IPS-15b (cell line): ENCODE measurements around the gene CBR1.

Source experiments
- H3K27me3 ChIP-seq: one replicate; pipeline ENCODE4 v1.6.1; 2013; ENCODE audit warnings: low read length; ENCODE audit not compliant: control insufficient read depth, insufficient read depth
- H3K36me3 ChIP-seq: one replicate; pipeline ENCODE4 v1.6.1; 2013; ENCODE audit warnings: low read length; ENCODE audit not compliant: control insufficient read depth, insufficient read depth
- H3K4me1 ChIP-seq: one replicate; pipeline ENCODE4 v1.6.1; 2013; ENCODE audit warnings: mild to moderate bottlenecking, low read length; ENCODE audit not compliant: control insufficient read depth, insufficient read depth
- H3K4me3 ChIP-seq: one replicate; pipeline ENCODE4 v1.5.1; 2013; ENCODE audit warnings: low read depth, low read length
- H3K9ac ChIP-seq: one replicate; pipeline ENCODE4 v1.6.1; 2013; ENCODE audit warnings: low read depth, mild to moderate bottlenecking, low read length
- H3K9me3 ChIP-seq: one replicate; pipeline ENCODE4 v1.6.1; 2013; ENCODE audit warnings: mild to moderate bottlenecking, low read length; ENCODE audit not compliant: control insufficient read depth, insufficient read depth

Gene CBR1

GRCh38 chr21:36069713-36070583 lies at the start of gene CBR1:
Gene CBR1 (plus strand): TSS chr21:36070024. CDS start chr21:36070116, 92 bp downstream.
- Histone ChIP-seq H3K9ac (peak within 1 kb of the TSS; percentile 81), H3K4me3 (peak within 1 kb of the TSS; percentile 91), H3K36me3 (peaks cover 9% of the 10 kb centered on the region), H3K27me3 (no peaks in the 10 kb centered on the region), H3K9me3 (peaks cover 12% of the 10 kb centered on the region), H3K4me1 (peaks cover 14% of the 10 kb centered on the region)

DNA sequence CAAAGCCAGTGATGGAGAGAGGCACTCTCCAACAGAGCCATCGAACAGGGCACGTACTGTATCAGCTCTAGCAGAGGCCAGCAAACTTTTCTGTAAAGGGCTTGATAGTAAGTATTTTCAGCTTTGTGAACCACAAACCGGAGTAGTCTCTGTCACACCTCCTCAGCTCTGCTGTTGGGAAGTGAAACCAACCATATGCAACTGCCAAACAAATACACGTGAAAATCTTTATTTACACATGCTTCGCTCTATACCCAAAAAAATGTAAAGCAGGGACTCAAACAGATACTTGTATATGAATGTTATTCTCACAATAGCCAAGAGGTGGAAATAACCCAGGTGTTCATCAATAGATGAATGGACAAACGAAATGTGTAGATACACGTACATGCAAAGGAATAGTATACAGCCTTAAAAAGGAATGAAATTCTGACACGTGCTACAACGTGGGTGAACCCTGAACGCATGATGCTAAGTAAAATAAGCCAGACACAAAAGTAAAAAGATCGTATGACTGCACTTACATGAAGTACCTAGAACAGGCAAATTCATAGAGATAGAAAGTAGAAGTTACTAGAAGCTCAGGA lies 48.5 kb upstream of the CBR1 start:
- H3K9ac ChIP-seq: no peak overlapping the region
- H3K4me1 ChIP-seq: no peaks in the 10 kb centered on the region
- no peaks in the 10 kb centered on the region for H3K27me3 ChIP-seq
- no peaks in the 10 kb centered on the region for H3K36me3 ChIP-seq
- no peak overlapping the region for H3K4me3 ChIP-seq
- H3K9me3 ChIP-seq: no peaks in the 10 kb centered on the region

GRCh38 chr21:36022427-36023091 lies 47.3 kb upstream of the CBR1 start:
- H3K36me3 ChIP-seq: no peaks in the 10 kb centered on the region
- H3K27me3 ChIP-seq: no peaks in the 10 kb centered on the region
- no peaks in the 10 kb centered on the region for H3K4me1 ChIP-seq
- H3K9ac ChIP-seq: no peak overlapping the region
- no peak overlapping the region for H3K4me3 ChIP-seq
- H3K9me3 ChIP-seq: no peaks in the 10 kb centered on the region

- no peaks in the 10 kb centered on the region for H3K27me3 ChIP-seq
- H3K36me3 ChIP-seq: no peaks in the 10 kb centered on the region
- H3K4me1 ChIP-seq: no peaks in the 10 kb centered on the region
- H3K9me3 ChIP-seq: no peaks in the 10 kb centered on the region
- H3K9ac ChIP-seq: no peak overlapping the region
- no peak overlapping the region for H3K4me3 ChIP-seq
These were observed 46.7 kb upstream of the CBR1 start for GRCh38 chr21:36023092-36023480.

DNA sequence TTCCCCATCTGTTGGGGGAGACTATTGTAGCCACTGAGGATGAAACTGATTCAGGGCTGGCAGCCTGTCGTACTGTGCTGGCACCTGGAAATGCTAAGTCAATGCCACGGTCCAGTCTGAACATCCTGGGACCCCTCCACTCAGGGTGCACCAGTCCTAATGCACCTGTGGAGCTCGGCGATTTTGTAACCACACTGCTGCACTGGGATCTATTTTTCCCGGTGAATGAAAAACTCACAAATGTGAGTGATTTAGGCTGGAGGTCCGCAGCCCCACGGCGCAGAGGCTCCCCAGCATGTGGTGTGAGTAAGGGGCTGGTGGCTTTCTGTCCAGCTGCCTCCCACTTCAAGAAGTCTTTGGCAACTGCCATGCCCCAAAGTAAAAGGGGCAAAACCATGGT lies 45.0 kb upstream of the CBR1 start:
- no peaks in the 10 kb centered on the region for H3K9me3 ChIP-seq
- H3K36me3 ChIP-seq: no peaks in the 10 kb centered on the region
- no peak overlapping the region for H3K4me3 ChIP-seq
- H3K4me1 ChIP-seq: no peaks in the 10 kb centered on the region
- H3K27me3 ChIP-seq: no peaks in the 10 kb centered on the region
- H3K9ac ChIP-seq: no peak overlapping the region

- no peaks in the 10 kb centered on the region for H3K36me3 ChIP-seq
- H3K9ac ChIP-seq: no peak overlapping the region
- no peak overlapping the region for H3K4me3 ChIP-seq
- H3K9me3 ChIP-seq: no peaks in the 10 kb centered on the region
- no peaks in the 10 kb centered on the region for H3K4me1 ChIP-seq
- H3K27me3 ChIP-seq: no peaks in the 10 kb centered on the region
These were observed 42.5 kb upstream of the CBR1 start for GRCh38 chr21:36027347-36027746.

DNA sequence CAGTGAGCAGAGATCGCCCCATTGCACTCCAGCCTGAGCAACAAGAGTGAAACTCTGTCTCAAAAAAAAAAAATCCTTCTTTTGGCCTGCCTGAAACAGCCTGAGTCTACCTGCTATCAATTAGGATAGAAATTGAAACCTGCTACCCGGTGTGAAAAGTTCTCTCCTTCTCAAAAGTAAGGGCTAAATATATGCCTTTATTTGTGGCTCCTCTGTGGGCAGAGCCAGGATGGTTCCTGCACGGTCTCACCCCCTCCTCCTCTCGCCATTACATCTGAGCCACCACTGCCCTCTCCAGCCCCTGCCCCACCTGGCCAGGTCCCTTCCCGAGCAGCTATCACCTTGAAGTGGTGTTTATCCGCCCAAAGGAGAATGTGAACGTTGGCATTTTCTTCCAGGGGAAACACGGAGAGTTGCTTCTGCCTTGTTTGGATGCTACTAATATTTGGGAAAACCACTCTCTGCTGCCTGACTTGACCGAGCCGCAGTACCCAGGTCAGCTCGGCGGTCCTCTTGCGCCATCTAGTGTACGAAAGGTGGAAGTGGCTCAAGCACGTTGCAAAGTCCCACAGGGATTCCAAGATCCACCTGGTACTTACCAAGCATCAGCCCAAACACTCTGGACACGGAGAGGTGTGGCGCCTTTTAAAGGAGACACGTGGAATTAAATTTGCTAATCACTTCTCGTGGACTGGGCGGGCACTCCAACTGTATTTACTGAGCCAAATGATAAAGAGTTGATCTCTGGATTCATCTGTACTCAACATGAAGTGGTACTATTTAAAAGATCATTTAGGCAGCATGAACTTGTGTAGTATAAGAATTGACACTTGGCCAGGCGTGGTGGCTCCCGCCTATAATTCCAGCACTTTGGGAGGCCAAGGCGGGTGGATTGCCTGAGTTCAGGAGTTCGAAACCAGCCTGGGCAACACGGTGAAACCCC lies 41.4 kb upstream of the CBR1 start:
- Histone ChIP-seq H3K36me3 (no peaks in the 10 kb centered on the region), H3K4me1 (no peaks in the 10 kb centered on the region), H3K27me3 (no peaks in the 10 kb centered on the region), H3K4me3 (no peak overlapping the region), H3K9ac (no peak overlapping the region), H3K9me3 (no peaks in the 10 kb centered on the region)

DNA sequence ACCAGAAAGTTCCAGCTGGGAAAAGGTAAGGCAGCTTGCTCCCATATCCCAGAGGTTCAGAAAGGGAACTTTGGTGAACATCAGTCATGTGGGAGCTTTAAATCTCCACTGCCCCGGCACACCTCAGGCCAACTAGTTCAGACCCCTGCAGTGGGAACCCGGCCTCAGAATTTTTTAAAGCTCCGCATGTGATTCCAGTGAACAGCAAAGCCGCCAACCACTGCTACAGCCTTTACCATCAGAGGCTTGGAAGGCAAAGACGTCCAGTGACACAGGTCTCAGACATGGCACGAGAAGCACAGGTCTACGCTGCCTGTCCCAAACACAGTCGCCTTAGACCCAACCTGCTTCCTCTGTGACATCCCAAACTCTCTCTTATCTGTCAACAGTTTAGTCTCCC lies 40.5 kb upstream of the CBR1 start:
- H3K27me3 ChIP-seq: no peaks in the 10 kb centered on the region
- H3K4me1 ChIP-seq: no peaks in the 10 kb centered on the region
- peaks cover 3% of the 10 kb centered on the region for H3K36me3 ChIP-seq
- H3K9me3 ChIP-seq: no peaks in the 10 kb centered on the region
- no peak overlapping the region for H3K4me3 ChIP-seq
- no peak overlapping the region for H3K9ac ChIP-seq

DNA sequence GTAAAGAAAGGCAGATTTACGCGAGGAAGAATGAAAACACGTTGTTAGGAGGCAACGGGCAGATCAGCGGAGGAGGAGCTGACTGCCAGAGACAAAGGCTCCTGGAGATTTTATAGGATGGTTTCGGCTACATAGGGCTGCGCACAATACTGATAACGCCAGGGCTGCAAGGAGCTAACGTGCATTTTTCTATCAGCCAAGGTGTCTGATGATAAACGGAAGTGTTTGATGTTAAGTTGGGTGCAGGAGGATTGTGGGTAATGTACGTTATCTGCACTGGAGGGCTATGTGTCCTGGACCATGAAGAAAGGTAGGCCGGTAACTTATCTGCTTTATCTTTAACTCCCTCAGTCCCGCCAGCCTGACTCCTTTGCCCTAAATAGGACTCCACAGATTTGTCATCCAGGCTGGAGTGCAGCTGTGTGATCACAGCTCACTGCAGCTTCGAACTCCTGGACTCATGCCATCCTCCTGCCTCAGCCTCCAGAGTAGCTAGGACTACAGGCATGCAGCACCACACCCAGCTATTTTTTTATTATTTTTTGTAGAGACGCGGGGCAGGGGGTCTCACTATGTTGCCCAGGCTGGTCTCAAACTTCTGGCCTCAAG lies 39.1 kb upstream of the CBR1 start:
- Histone ChIP-seq H3K4me1 (no peaks in the 10 kb centered on the region), H3K9me3 (no peaks in the 10 kb centered on the region), H3K27me3 (no peaks in the 10 kb centered on the region), H3K9ac (no peak overlapping the region), H3K4me3 (no peak overlapping the region), H3K36me3 (peaks cover 11% of the 10 kb centered on the region)

DNA sequence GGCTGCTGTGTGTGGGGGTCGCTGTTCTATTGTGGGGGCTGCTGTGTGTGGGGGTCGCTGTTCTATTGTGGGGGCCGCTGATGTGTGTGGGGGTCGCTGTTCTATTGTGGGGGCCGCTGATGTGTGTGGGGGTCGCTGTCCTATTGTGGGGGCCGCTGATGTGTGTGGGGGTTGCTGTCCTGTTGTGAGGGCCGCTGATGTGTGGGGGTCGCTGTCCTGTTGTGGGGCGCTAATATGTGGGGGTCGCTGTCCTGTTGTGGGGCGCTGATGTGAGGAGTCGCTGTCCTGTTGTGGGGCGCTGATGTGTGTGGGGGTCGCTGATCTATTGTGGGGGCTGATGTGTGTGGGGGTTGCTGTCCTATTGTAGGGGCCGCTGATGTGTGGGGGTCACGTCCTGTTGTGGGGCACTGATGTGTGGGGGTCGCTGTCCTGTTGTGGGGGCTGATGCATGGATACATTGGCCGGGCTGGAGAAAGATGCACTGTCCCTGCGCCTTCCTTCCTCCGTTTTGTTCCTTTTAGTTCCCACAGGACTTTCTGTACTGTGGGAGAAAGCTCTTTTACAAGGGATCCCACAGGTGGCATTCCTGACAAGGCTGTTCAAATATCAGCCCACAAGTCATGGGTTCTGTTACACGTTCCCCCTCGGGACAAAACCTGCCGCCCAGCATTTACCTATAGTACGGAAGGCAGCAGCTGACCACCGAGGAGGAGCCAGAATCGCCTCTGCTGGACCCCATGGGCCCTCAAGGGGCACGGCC lies 37.0 kb upstream of the CBR1 start:
- Histone ChIP-seq H3K4me3 (no peak overlapping the region), H3K36me3 (peaks cover 17% of the 10 kb centered on the region), H3K4me1 (no peaks in the 10 kb centered on the region), H3K9ac (no peak overlapping the region), H3K9me3 (no peaks in the 10 kb centered on the region), H3K27me3 (no peaks in the 10 kb centered on the region)
